CD14-positive monocyte (primary cell): ENCODE data around the gene UBE2I. TPM values are rescaled to one million over a fixed set of nuclear protein-coding genes. Genes with fewer than 3 reads are reported as not detected.

ENCODE experiments used
- DNase-seq, 3 donors: peaks; one replicate each; pipeline ENCODE4 v3.0.0-alpha.2; 2011 to 2022
- H2AFZ ChIP-seq: 2 replicates; pipeline ENCODE4 v1.6.0; 2012; ENCODE audit warnings: mild to moderate bottlenecking, low read depth, low read length, inconsistent platforms; ENCODE audit not compliant: insufficient read depth, poor library complexity, severe bottlenecking
- H3K27ac ChIP-seq, 2 donors: 1 replicate in 1 of 2; 2 replicates in 1 of 2; pipeline ENCODE4 v1.5.1; 2012 to 2013; ENCODE audit warnings: low read length in 2 of 2, control low read depth in 1 of 2, inconsistent platforms in 1 of 2, low read depth in 1 of 2, mild to moderate bottlenecking in 1 of 2
- H3K27me3 ChIP-seq, 2 donors: one replicate each; pipeline versions ENCODE4 v1.6.0 to v1.6.1; 2011 to 2013; ENCODE audit warnings: low read length in 2 of 2; ENCODE audit not compliant: control insufficient read depth in 2 of 2, insufficient read depth in 2 of 2
- H3K36me3 ChIP-seq, 2 donors: replicated peaks in 1 of 2; 1 replicate in 1 of 2; 2 replicates in 1 of 2; pipeline versions ENCODE4 v1.5.1 to v1.6.1; 2012 to 2013; ENCODE audit warnings: low read length in 2 of 2, control low read depth in 1 of 2, inconsistent platforms in 1 of 2, mild to moderate bottlenecking in 1 of 2; ENCODE audit not compliant: insufficient read depth in 2 of 2, control insufficient read depth in 1 of 2
- H3K4me1 ChIP-seq, 2 donors: 1 replicate in 1 of 2; 2 replicates in 1 of 2; pipeline versions ENCODE4 v1.5.1 to v1.6.1; 2012 to 2013; ENCODE audit warnings: low read length in 2 of 2, control low read depth in 1 of 2, inconsistent platforms in 1 of 2, mild to moderate bottlenecking in 1 of 2, moderate library complexity in 1 of 2; ENCODE audit not compliant: insufficient read depth in 2 of 2, control insufficient read depth in 1 of 2
- H3K4me2 ChIP-seq: replicated peaks from 2 replicates; pipeline ENCODE3; 2012; ENCODE audit warnings: low read length, moderate library complexity, mild to moderate bottlenecking; ENCODE audit not compliant: poor library complexity, severe bottlenecking; ENCODE audit errors: extremely low read depth
- H3K4me3 ChIP-seq, 3 experiments: fragments of 200-600 bp in 1 of 3; sonication (generic) in 1 of 3; replicated peaks in 1 of 3; 1 replicate in 2 of 3; 2 replicates in 1 of 3; pipeline ENCODE4 v1.5.1; 2011 to 2013; ENCODE audit warnings: low read length in 3 of 3, mild to moderate bottlenecking in 3 of 3, control low read depth in 2 of 3, low read depth in 2 of 3, inconsistent platforms in 1 of 3, moderate library complexity in 1 of 3
- H3K79me2 ChIP-seq: 2 replicates; pipeline ENCODE4 v1.6.0; 2012; ENCODE audit warnings: mild to moderate bottlenecking, control low read depth, inconsistent platforms, low read length, moderate library complexity; ENCODE audit not compliant: insufficient read depth
- H3K9ac ChIP-seq: 2 replicates; pipeline ENCODE4 v1.6.0; 2017; ENCODE audit warnings: low read length, mild to moderate bottlenecking; ENCODE audit not compliant: insufficient read depth, poor library complexity, severe bottlenecking
- H3K9me3 ChIP-seq, 2 donors: replicated peaks in 1 of 2; 1 replicate in 1 of 2; 2 replicates in 1 of 2; pipeline versions ENCODE4 v1.5.1 to v1.6.1; 2012 to 2013; ENCODE audit warnings: low read length in 2 of 2, control low read depth in 1 of 2; ENCODE audit not compliant: control insufficient read depth in 1 of 2, insufficient read depth in 1 of 2
- H4K20me1 ChIP-seq: 2 replicates; pipeline ENCODE4 v1.6.0; 2012; ENCODE audit warnings: mild to moderate bottlenecking, low read length, control low read depth, moderate library complexity; ENCODE audit not compliant: insufficient read depth
- H3K27ac Mint-ChIP-seq, 7 donors: one replicate each; pipeline ENCODE4 v1.8.0; 2020; ENCODE audit warnings: mild to moderate bottlenecking in 7 of 7, mixed read lengths in 7 of 7, moderate library complexity in 6 of 7, inconsistent platforms in 2 of 7
- H3K27me3 Mint-ChIP-seq, 3 donors: one replicate each; pipeline ENCODE4 v1.8.0; 2021 to 2022; ENCODE audit warnings: low read depth in 3 of 3, mild to moderate bottlenecking in 3 of 3, mixed read lengths in 3 of 3, moderate library complexity in 3 of 3, inconsistent platforms in 1 of 3
- H3K36me3 Mint-ChIP-seq, 2 donors: one replicate each; pipeline ENCODE4 v1.8.0; 2020; ENCODE audit warnings: mixed read lengths in 2 of 2, inconsistent platforms in 1 of 2, mild to moderate bottlenecking in 1 of 2
- H3K4me1 Mint-ChIP-seq: one replicate; pipeline ENCODE4 v1.8.0; 2020; ENCODE audit warnings: mild to moderate bottlenecking, mixed read lengths
- H3K4me3 Mint-ChIP-seq, 2 donors: one replicate each; pipeline ENCODE4 v1.8.0; 2020; ENCODE audit warnings: mild to moderate bottlenecking in 2 of 2, mixed read lengths in 2 of 2, moderate library complexity in 1 of 2
- H3K9me3 Mint-ChIP-seq, 7 donors: one replicate each; pipeline ENCODE4 v1.8.0; 2020 to 2022; ENCODE audit warnings: mixed read lengths in 7 of 7, mild to moderate bottlenecking in 6 of 7, moderate library complexity in 6 of 7, inconsistent platforms in 2 of 7
- WGBS: methylation state at CpG from one replicate; pipeline ENCODE4 v1.1.5; 2013; ENCODE audit warnings: missing lambda C conversion rate; ENCODE audit not compliant: insufficient coverage; 5-methylcytosine and 5-hydroxymethylcytosine counted together
- intact Hi-C, 2 donors: fragments of 100-400 bp; cut with micrococcal nuclease; formaldehyde crosslinking; loops; one replicate each; pipeline versions ENCODE4 v1.15.0 to v1.15.1; 2023
- polyA plus RNA-seq, 3 donors: library from polyadenylated mRNA; depleted of rRNA in 1 of 3; unstranded in 2 of 3; stranded (reverse) in 1 of 3; fragments of 300-500 nt in 2 of 3; fragments of >200 nt in 1 of 3; fragmentation: Illumina TruSeq in 2 of 3; gene quantifications; 1 replicate in 2 of 3; 2 replicates in 1 of 3; pipeline ENCODE4 v1.2.3, GENCODE V29; 2012 to 2021
- TF ChIP-seq, protein P1 (sequence below): fragments of 200-600 bp; IDR thresholded peaks from one replicate; pipeline ENCODE4 v1.8.0; 2022; ENCODE audit warnings: antibody characterized with exemption, mild to moderate bottlenecking

The UBE2I gene
- polyA plus RNA-seq, 3 donors, result 76.8 to 112 (median 88.8) TPM

DNA sequence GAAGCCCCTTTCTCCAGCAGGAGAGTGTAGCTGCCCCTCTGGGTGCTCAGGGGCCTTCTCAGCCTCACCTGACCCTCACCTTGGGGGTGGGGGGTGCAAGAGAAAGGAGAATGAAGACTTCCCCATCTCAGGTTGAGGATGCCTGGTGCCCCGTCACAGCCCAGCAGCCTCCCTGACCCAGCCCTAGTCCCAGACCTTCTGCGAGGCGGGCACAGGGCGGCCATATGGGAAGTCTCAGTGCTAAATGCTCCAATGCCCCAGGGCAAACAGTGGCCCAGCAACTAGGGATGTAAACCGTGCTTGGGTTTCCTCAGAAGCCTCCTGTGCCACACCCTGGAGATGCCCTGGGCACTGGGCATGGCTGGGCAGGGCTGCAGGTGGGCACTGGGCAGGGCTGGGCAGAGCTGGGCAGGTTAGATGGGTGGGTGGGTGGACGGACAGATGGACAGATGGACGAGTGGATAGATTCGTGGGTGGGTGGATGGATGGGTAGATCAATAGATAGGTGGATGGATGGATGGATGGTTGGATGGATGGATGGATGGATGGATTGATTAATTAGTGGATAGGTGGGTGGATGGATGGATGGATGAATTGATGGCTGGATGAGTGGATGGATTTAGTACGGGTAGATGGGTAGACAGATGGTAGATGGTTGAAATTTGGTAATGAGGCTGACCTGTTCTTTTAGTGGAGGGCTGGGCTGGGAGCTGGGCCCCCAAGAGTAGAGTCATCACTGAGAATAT is 36.8 kb upstream of the UBE2I start:
- Mint-ChIP-seq H3K36me3 (no peaks in the 10 kb centered on the region), H3K4me3 (no peak overlapping the region), H3K9me3 (peaks cover 0 to 10% (median 3%) of the 10 kb centered on the region in 7 donors), H3K4me1 (no peaks in the 10 kb centered on the region), H3K27ac (no peak overlapping the region), H3K27me3 (peaks cover 8 to 22% (median 13%) of the 10 kb centered on the region in 3 donors)
- 87% methylated on average over 9 of the region's 9 CpGs for WGBS
- H3K36me3 ChIP-seq, result no peaks in the 10 kb centered on the region
- H3K4me3 ChIP-seq, result no peak overlapping the region
- H2AFZ ChIP-seq, result no peak overlapping the region
- DNase-seq, result no peak
- intact Hi-C loops, result no loop called here
- no peaks in the 10 kb centered on the region for H3K9me3 ChIP-seq
- no peaks in the 10 kb centered on the region for H3K79me2 ChIP-seq
- no peaks in the 10 kb centered on the region for H3K4me1 ChIP-seq
- TF ChIP-seq, protein P1, sequence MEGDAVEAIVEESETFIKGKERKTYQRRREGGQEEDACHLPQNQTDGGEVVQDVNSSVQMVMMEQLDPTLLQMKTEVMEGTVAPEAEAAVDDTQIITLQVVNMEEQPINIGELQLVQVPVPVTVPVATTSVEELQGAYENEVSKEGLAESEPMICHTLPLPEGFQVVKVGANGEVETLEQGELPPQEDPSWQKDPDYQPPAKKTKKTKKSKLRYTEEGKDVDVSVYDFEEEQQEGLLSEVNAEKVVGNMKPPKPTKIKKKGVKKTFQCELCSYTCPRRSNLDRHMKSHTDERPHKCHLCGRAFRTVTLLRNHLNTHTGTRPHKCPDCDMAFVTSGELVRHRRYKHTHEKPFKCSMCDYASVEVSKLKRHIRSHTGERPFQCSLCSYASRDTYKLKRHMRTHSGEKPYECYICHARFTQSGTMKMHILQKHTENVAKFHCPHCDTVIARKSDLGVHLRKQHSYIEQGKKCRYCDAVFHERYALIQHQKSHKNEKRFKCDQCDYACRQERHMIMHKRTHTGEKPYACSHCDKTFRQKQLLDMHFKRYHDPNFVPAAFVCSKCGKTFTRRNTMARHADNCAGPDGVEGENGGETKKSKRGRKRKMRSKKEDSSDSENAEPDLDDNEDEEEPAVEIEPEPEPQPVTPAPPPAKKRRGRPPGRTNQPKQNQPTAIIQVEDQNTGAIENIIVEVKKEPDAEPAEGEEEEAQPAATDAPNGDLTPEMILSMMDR, result no peak
- H4K20me1 ChIP-seq, result no peaks in the 10 kb centered on the region
- H3K9ac ChIP-seq, result no peak overlapping the region
- no peak overlapping the region for H3K27ac ChIP-seq
- H3K27me3 ChIP-seq, result no peaks in the 10 kb centered on the region
- H3K4me2 ChIP-seq, result no peak overlapping the region

DNA sequence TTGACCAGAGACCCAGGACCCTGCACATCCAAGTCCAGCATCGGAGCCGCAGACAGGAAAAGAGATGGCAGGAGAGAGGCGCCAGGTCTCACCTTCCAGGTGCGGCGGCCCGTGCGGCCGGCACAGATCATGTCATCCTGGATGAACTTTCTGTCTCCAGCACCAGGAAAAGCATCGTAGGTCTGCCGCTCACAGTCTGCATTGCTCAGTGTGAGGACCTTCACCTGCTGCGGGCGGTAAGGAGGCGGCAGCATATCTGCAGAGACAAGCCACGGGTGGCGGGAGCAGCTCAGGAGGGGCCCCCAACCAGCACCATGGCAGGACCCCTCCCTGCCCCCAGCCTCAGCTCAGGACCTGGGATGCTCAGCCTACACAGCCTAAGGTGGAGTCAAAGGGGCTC is 35.6 kb upstream of the UBE2I start:
- H3K27ac ChIP-seq, result no peak overlapping the region
- Mint-ChIP-seq H3K4me1 (no peaks in the 10 kb centered on the region), H3K4me3 (no peak overlapping the region), H3K9me3 (peaks cover 0 to 10% (median 3%) of the 10 kb centered on the region in 7 donors), H3K27me3 (peaks cover 18 to 33% (median 23%) of the 10 kb centered on the region in 3 donors), H3K36me3 (no peaks in the 10 kb centered on the region), H3K27ac (no peak overlapping the region)
- no peaks in the 10 kb centered on the region for H3K9me3 ChIP-seq
- H4K20me1 ChIP-seq, result no peaks in the 10 kb centered on the region
- no peak overlapping the region for H2AFZ ChIP-seq
- no peaks in the 10 kb centered on the region for H3K27me3 ChIP-seq
- WGBS, result 99% methylated on average over 13 of the region's 15 CpGs
- no peak for DNase-seq
- intact Hi-C loops, result no loop called here
- no peaks in the 10 kb centered on the region for H3K36me3 ChIP-seq
- no peaks in the 10 kb centered on the region for H3K79me2 ChIP-seq
- no peak overlapping the region for H3K4me3 ChIP-seq
- H3K9ac ChIP-seq, result no peak overlapping the region
- no peaks in the 10 kb centered on the region for H3K4me1 ChIP-seq
- TF ChIP-seq, protein P1, result no peak
- no peak overlapping the region for H3K4me2 ChIP-seq
